Measurements from ENCODE around the gene DAPK1.

DAPK1 gene

DNA sequence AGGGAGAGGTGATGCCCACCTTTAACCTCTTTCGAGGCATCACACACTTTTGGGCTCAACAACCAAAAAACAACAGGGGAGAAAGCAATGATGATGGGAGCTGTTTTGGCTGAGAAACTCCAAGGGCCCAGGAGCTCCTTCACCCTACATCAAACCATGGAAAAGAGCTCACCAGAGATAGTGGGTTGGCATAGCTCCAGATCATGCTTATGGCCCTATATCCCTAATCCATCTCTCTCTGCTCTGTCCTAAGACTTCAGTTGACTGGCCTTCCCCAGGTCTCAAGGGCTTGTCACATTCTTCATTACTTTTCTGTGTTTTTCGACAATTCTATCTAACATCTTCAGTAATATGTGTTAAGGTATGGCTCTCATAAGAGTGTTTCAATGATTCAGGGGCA lies 222.5 kb downstream of the DAPK1 start:
- ChIA-PET POLR2A (no interaction called here), CTCF (no interaction called here)
- no peak overlapping the region for H3K4me3 ChIP-seq (ENCODE audit: low read depth, low read length)
- TF ChIP-seq, protein P1, sequence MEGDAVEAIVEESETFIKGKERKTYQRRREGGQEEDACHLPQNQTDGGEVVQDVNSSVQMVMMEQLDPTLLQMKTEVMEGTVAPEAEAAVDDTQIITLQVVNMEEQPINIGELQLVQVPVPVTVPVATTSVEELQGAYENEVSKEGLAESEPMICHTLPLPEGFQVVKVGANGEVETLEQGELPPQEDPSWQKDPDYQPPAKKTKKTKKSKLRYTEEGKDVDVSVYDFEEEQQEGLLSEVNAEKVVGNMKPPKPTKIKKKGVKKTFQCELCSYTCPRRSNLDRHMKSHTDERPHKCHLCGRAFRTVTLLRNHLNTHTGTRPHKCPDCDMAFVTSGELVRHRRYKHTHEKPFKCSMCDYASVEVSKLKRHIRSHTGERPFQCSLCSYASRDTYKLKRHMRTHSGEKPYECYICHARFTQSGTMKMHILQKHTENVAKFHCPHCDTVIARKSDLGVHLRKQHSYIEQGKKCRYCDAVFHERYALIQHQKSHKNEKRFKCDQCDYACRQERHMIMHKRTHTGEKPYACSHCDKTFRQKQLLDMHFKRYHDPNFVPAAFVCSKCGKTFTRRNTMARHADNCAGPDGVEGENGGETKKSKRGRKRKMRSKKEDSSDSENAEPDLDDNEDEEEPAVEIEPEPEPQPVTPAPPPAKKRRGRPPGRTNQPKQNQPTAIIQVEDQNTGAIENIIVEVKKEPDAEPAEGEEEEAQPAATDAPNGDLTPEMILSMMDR (IDR thresholded peaks at IDR 0.05; ENCODE audit: insufficient read depth, low read length, missing control alignments) = no peak
- DNase-seq (ENCODE audit: low read depth, low spot score) = no peak

DNA sequence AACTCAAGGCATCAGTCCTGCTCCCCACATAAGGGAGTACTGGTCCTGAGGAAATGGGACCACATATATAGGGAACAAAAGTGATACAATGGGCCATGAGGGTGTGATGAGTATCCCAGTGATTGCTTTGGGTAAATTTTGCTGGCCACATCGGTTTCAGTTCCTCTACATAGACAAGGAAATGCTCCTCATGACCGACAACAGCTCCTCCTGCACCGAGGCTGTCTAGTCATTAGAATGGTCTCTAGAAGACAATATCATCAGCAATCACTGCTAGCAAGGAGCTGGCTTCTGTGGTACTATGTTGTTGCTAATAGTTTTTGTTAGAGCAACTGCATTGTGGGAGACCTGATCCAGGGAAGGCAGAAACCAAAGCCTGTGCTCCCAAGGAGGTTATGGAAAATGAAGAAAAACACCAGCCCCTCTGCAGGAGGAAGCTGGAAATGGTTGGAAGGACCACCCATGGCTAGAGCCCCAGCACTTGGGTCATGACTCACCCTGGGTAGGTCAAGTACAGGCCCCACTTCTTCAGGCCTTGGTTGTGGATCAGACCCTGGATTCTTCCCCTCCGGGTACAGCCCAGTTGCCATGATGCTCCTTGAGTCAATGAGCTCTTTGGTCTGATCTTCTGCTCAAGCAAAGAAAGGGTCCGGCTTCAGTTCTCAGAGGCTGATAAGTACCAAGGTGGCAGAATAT lies 224.9 kb downstream of the DAPK1 start:
- CTCF ChIA-PET = no interaction called here
- TF ChIP-seq, protein P1 (IDR thresholded peaks at IDR 0.05; ENCODE audit: insufficient read depth, low read length, missing control alignments) = no peak
- no peak for DNase-seq (ENCODE audit: low read depth, low spot score)
- no peak overlapping the region for H3K4me3 ChIP-seq (ENCODE audit: low read depth, low read length)
- POLR2A ChIA-PET = no interaction called here

DNA sequence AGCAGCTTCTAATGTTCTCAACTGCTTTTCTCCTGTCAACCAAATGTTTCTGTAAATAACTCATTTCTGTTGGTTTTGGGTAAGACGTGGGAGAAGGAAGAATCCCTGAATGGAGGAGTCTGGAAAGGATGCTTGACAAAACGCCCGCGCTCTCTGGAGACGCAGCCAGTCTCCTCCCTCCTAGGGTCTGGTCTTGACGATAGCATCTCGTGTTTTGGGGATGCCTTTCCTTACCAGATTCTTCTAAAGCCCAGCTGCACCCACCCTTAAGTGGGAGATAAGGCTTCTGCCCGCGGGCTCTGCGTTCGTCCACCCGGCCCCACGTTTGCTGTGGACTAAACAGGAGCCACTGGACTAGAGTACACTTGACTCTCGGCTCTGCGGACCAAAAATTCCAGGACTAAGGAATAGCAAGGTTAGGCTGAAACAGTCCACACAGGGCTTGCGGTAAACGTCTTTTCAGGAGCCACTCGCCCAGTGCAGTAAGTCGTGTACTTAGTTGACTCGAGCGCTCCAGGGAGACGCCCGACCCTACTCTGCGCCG lies 227.8 kb downstream of the DAPK1 start:
- no peak for DNase-seq (ENCODE audit: low read depth, low spot score)
- H3K4me3 ChIP-seq (ENCODE audit: low read depth, low read length) = peak overlapping the region; percentile 85
- ChIA-PET POLR2A (interaction anchor here (0.7 to 2.8 kb wide), 4 partner anchors 8 to 67 kb away, joined by 3 to 23 read pairs (median 10); no protein-coding TSS in a partner anchor), CTCF (interaction anchor here (0.8 to 3.1 kb wide), 3 partner anchors 11 to 87 kb away, joined by 3 to 15 read pairs (median 3); no protein-coding TSS in a partner anchor)
- TF ChIP-seq, protein P1 (IDR thresholded peaks at IDR 0.05; ENCODE audit: insufficient read depth, low read length, missing control alignments) = no peak

DNA sequence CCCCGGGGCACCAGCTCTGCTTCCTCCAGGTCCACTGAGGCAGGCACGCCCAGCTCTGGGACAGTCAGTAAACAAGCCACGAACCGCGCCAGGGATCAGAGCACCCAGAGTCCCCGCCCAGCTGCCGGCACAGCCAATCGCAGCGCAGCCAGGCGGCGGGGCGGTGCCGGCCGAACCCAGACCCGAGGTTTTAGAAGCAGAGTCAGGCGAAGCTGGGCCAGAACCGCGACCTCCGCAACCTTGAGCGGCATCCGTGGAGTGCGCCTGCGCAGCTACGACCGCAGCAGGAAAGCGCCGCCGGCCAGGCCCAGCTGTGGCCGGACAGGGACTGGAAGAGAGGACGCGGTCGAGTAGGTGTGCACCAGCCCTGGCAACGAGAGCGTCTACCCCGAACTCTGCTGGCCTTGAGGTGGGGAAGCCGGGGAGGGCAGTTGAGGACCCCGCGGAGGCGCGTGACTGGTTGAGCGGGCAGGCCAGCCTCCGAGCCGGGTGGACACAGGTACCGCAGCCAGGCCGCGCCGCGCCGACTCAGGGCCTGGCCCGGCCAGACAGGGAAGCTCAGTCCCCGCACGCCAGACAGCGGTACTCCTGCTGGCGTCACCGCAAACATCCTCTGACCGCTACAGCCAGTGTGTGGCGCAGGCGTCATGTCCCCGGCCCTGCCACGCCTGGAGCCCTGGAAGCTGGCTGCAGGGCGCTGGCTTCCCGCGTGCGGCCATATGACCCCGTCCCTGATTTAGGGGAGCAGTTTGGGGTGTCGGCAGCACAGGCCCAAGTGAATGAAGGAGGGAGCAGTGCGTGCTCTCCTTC lies 228.4 kb downstream of the DAPK1 start, which contains the start of gene CTSL:
TSS of gene CTSL (plus strand) at position 220 of the 810 bp plus-strand sequence. CDS start 1,485 bp downstream, outside the sequence.
- ChIA-PET POLR2A (interaction anchor here (0.7 to 2.8 kb wide), 4 partner anchors 8 to 66 kb away, joined by 3 to 23 read pairs (median 10); no protein-coding TSS in a partner anchor), CTCF (interaction anchor here (0.8 to 3.1 kb wide), 5 partner anchors 12 to 86 kb away, joined by 3 to 15 read pairs (median 3); no protein-coding TSS in a partner anchor)
- no peak for DNase-seq (ENCODE audit: low read depth, low spot score)
- peak within 1 kb of the TSS; percentile 85 for H3K4me3 ChIP-seq (ENCODE audit: low read depth, low read length)
- TF ChIP-seq, protein P1 (IDR thresholded peaks at IDR 0.05; ENCODE audit: insufficient read depth, low read length, missing control alignments) = peak; percentile 41

DNA sequence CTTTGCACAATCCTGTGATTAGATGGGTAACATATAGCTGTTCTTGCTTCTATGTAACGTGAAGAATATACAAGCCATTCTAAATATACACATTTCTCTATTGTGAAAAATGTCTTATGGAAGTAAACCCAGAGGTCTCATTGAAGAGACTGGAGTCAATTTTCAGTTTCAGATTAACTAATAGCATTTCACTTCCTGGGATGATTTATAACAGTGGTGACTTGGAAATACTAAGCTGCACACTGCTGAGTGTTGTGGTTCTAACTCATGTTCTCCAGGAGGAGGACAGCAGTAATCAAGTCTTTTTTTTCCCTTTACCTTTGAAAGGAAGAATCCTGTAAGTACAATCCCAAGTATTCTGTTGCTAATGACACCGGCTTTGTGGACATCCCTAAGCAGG lies 231.6 kb downstream of the DAPK1 start:
- no peak overlapping the region for H3K4me3 ChIP-seq (ENCODE audit: low read depth, low read length)
- TF ChIP-seq, protein P1 (IDR thresholded peaks at IDR 0.05; ENCODE audit: insufficient read depth, low read length, missing control alignments) = no peak
- POLR2A ChIA-PET = interaction anchor here (0.9 kb wide), 1 partner anchor 18 kb away, joined by 3 read pairs; no protein-coding TSS in a partner anchor
- no peak for DNase-seq (ENCODE audit: low read depth, low spot score)
- CTCF ChIA-PET = interaction anchor here (1.0 to 2.0 kb wide), 5 partner anchors 43 to 83 kb away, joined by 3 to 4 read pairs (median 3); no protein-coding TSS in a partner anchor
